ENCODE measurements around the gene TMPO. TPM values are rescaled to one million over a fixed set of nuclear protein-coding genes. Genes with fewer than 3 reads are reported as not detected.

The TMPO gene
- total and polyA plus RNA-seq, 2 donors (not counting 3 experiments of a cell fraction or from before 2014, with no cell fraction given) = 27.8 to 150 TPM

GRCh38 chr12:98543701-98544100, 28.3 kb downstream of the TMPO start:
- Histone ChIP-seq H3K27me3 (ENCODE audit: control insufficient read depth in 2 of 2, insufficient read depth in 2 of 2, low read length in 2 of 2) (no peaks in the 10 kb centered on the region), H4K20me1 (replicated peaks; ENCODE audit: control insufficient read depth, extremely low read depth, insufficient read depth, low read length) (no peaks in the 10 kb centered on the region), H3K9me3 (replicated peaks; ENCODE audit: control insufficient read depth, insufficient read depth, low read length) (no peaks in the 10 kb centered on the region), H3K9me1 (replicated peaks; ENCODE audit: control insufficient read depth, extremely low read depth, insufficient read depth, low read length) (no peaks in the 10 kb centered on the region), H3K79me2 (ENCODE audit: control insufficient read depth, insufficient read depth, low read length) (peaks cover 36% of the 10 kb centered on the region), H3K9ac (replicated peaks; ENCODE audit: extremely low read depth, insufficient read depth, low read length) (no peak overlapping the region), H3K4me1 (ENCODE audit: control insufficient read depth, extremely low read depth, insufficient read depth, low read length) (no peaks in the 10 kb centered on the region), H3K4me3 (replicated peaks in 1 of 3; ENCODE audit: insufficient read depth in 1 of 3, low read depth in 1 of 3, low read length in 3 of 3) (no peak overlapping the region), H3K4me2 (ENCODE audit: insufficient read depth, low read length) (no peak overlapping the region), H3K27ac (ENCODE audit: insufficient read depth, low read depth, low read length) (no peak overlapping the region), H3K36me3 (ENCODE audit: control insufficient read depth in 2 of 2, extremely low read depth in 1 of 2, insufficient read depth in 2 of 2, low read length in 2 of 2) (peaks cover 2 to 22% of the 10 kb centered on the region in 2 experiments), H2AFZ (ENCODE audit: low read depth, low read length) (no peak overlapping the region)
- dilution Hi-C loops (cut with MboI; ENCODE audit: extremely low pct_ligation_motif_present, low sequenced_read_pairs) (no loop called here), intact Hi-C loops (cut with micrococcal nuclease) (no loop called here)
- DNase-seq (ENCODE audit: low read depth, low spot score) (no peak), FAIRE-seq (no peak)
- BruUV-seq (replicated peaks) = no TSS peak
- no peak for TF ChIP-seq MYC (IDR thresholded peaks at IDR 0.05; ENCODE audit: low read depth, low read length)
- TF ChIP-seq JUN (IDR thresholded peaks at IDR 0.05; ENCODE audit: borderline replicate concordance, insufficient read depth, insufficient read length, low read depth) = no peak
- no peak for TF ChIP-seq POLR2AphosphoS5 (IDR thresholded peaks at IDR 0.05; ENCODE audit: insufficient read depth, low read depth, low read length)
- no peak for TF ChIP-seq CTCF (IDR thresholded peaks at IDR 0.05; ENCODE audit: extremely low read depth in 1 of 2, insufficient read depth in 1 of 2, low read depth in 1 of 2, low read length in 2 of 2)
- TF ChIP-seq GATA2 (IDR thresholded peaks at IDR 0.05; ENCODE audit: insufficient read depth, insufficient read length, low read depth, low read length) = no peak
- TF ChIP-seq MAX (IDR thresholded peaks at IDR 0.05; ENCODE audit: insufficient read depth, insufficient read length) = no peak
- ChIA-PET POLR2A (no interaction called here), CTCF (interaction anchor here (0.8 to 2.9 kb wide), 5 partner anchors 9 to 53 kb away, joined by 3 to 14 read pairs (median 4); no protein-coding TSS in a partner anchor)
